GM12878 (cell line): ENCODE data around the gene CCDC194. TPM values are rescaled to one million over a fixed set of nuclear protein-coding genes. Genes with fewer than 3 reads are reported as not detected.

Experiments
- ASH2L ChIP-seq: fragments of 300-600, 200-600 bp; sonication (generic); IDR thresholded peaks from 2 replicates; pipeline ENCODE4 v1.6.1; 2017; ENCODE audit warnings: low read depth, mild to moderate bottlenecking, borderline replicate concordance
- BCL11A ChIP-seq: IDR thresholded peaks from 2 replicates; pipeline ENCODE4 v1.6.1; 2011; ENCODE audit warnings: low read depth, low read length
- BCLAF1 ChIP-seq: fragments of 450-650 bp; IDR thresholded peaks from 2 replicates; pipeline ENCODE4 v1.6.1; 2017; ENCODE audit warnings: antibody characterized with exemption, mild to moderate bottlenecking, moderate library complexity
- CTCF ChIP-seq, 3 experiments: IDR thresholded peaks in 2 of 3; conservative IDR thresholded peaks in 1 of 3; 2 replicates each; pipeline ENCODE4 v1.5.1; 2011; ENCODE audit warnings: low read depth in 3 of 3, low read length in 3 of 3, mild to moderate bottlenecking in 3 of 3, control low read depth in 2 of 3, moderate library complexity in 2 of 3, inconsistent platforms in 1 of 3, mixed read lengths in 1 of 3; ENCODE audit not compliant: control insufficient read depth in 2 of 3, insufficient read depth in 1 of 3; ENCODE audit errors: extremely low read depth in 1 of 3
- ETV6 ChIP-seq, 2 experiments: fragments of 450-650 bp in 1 of 2; IDR thresholded peaks in 1 of 2; conservative IDR thresholded peaks in 1 of 2; 2 replicates each; pipeline ENCODE4 v1.6.1; 2014; ENCODE audit warnings: antibody characterized with exemption in 1 of 2, borderline replicate concordance in 1 of 2, low read depth in 1 of 2, mild to moderate bottlenecking in 1 of 2, moderate library complexity in 1 of 2
- GABPA ChIP-seq: IDR thresholded peaks from 2 replicates; pipeline ENCODE4 v1.6.1; 2014; ENCODE audit warnings: antibody characterized with exemption, low read depth, mild to moderate bottlenecking, inconsistent platforms
- HCFC1 ChIP-seq: fragments of 150-350 bp; IDR thresholded peaks from 2 replicates; pipeline ENCODE4 v1.6.1; 2014; ENCODE audit warnings: low read length
- HDAC2 ChIP-seq: fragments of 200-600 bp; sonication (generic); IDR thresholded peaks from 2 replicates; pipeline ENCODE4 v1.6.1; 2017
- HDAC6 ChIP-seq: fragments of 200-600 bp; sonication (generic); IDR thresholded peaks from one replicate; pipeline ENCODE4 v1.8.0; 2017; ENCODE audit warnings: antibody characterized with exemption; ENCODE audit not compliant: unreplicated experiment
- KAT2A ChIP-seq: conservative IDR thresholded peaks from 2 replicates; pipeline ENCODE4 v1.6.1; 2011; ENCODE audit warnings: low read depth, low read length; ENCODE audit not compliant: control insufficient read depth
- KDM1A ChIP-seq: fragments of 200-600 bp; sonication (generic); IDR thresholded peaks from 2 replicates; pipeline ENCODE4 v1.6.1; 2016; ENCODE audit warnings: borderline replicate concordance
- MEF2B ChIP-seq: fragments of 450-650 bp; IDR thresholded peaks from 2 replicates; pipeline ENCODE4 v1.6.1; 2018; ENCODE audit warnings: mild to moderate bottlenecking, moderate library complexity; ENCODE audit not compliant: partially characterized antibody, poor library complexity, severe bottlenecking
- POLR2A ChIP-seq: IDR thresholded peaks from 2 replicates; pipeline ENCODE4 v1.6.1; 2011; ENCODE audit warnings: low read depth, mild to moderate bottlenecking, low read length
- POU2F2 ChIP-seq: IDR thresholded peaks from 3 replicates; pipeline ENCODE4 v1.6.1; 2011; ENCODE audit warnings: low read depth, mild to moderate bottlenecking, low read length, borderline replicate concordance
- RBBP5 ChIP-seq: fragments of 200-600 bp; sonication (generic); conservative IDR thresholded peaks from 2 replicates; pipeline ENCODE4 v1.6.1; 2016
- SIX5 ChIP-seq: IDR thresholded peaks from 2 replicates; pipeline ENCODE4 v1.6.1; 2011; ENCODE audit warnings: mild to moderate bottlenecking, low read depth, low read length, moderate library complexity; ENCODE audit not compliant: severe bottlenecking
- SMAD1 ChIP-seq: fragments of 450-650 bp; IDR thresholded peaks from 2 replicates; pipeline ENCODE4 v1.6.1; 2018; ENCODE audit warnings: mild to moderate bottlenecking, low read depth; ENCODE audit not compliant: partially characterized antibody
- SP1 ChIP-seq: IDR thresholded peaks from one replicate; pipeline ENCODE4 v1.6.1; 2011; ENCODE audit warnings: low read depth, low read length
- SREBF1 ChIP-seq: IDR thresholded peaks from 2 replicates; pipeline ENCODE4 v1.6.1; 2012; ENCODE audit warnings: mild to moderate bottlenecking, low read length
- TBL1XR1 ChIP-seq: IDR thresholded peaks from 2 replicates; pipeline ENCODE4 v1.6.1; 2012; ENCODE audit warnings: low read depth, low read length, improper control_type of control experiment
- ZSCAN29 ChIP-seq: fragments of 450-650 bp; IDR thresholded peaks from 2 replicates; pipeline ENCODE4 v1.6.1; 2017; ENCODE audit warnings: mild to moderate bottlenecking, moderate library complexity
- polyA plus RNA-seq, 11 experiments: library from polyadenylated mRNA; depleted of rRNA in 4 of 11; unstranded in 6 of 11; stranded (reverse) in 5 of 11; fragments of >200 nt; fragmentation: Nextera tagmentation in 4 of 11; fragmentation: Illumina TruSeq in 1 of 11; extraction: Ambion mirVana in 4 of 11; extraction: Trizol in 1 of 11; gene quantifications; 1 replicate in 1 of 11; 2 replicates in 10 of 11; pipeline versions ENCODE4 v1.2.1 to v1.2.3, GENCODE V29; 2011 to 2016; ENCODE audit warnings: inconsistent platforms in 2 of 11, missing spikeins in 2 of 11, low read depth in 1 of 11
- total RNA-seq, 4 experiments: library from RNA; depleted of rRNA in 3 of 4; stranded (reverse); fragments of >200 nt in 3 of 4; fragmentation: Illumina TruSeq in 1 of 4; extraction: Trizol in 1 of 4; gene quantifications; 2 replicates each; pipeline versions ENCODE4 v1.2.1 to v1.2.3, GENCODE V29; 2013 to 2021
- TF ChIP-seq, protein P1 (sequence below): fragments of 450-650 bp; IDR thresholded peaks from 2 replicates; pipeline ENCODE4 v1.6.1; 2014; ENCODE audit warnings: mild to moderate bottlenecking
- TF ChIP-seq, protein P2 (sequence below): fragments of 450-650 bp; IDR thresholded peaks from 2 replicates; pipeline ENCODE4 v1.6.1; 2018; ENCODE audit warnings: borderline replicate concordance, mild to moderate bottlenecking; ENCODE audit not compliant: partially characterized antibody

Gene CCDC194
- total and polyA plus RNA-seq, 10 of the 15 experiments (the other 5 are each of a cell fraction or from before 2014, with no cell fraction given): 0.07 to 3.4 (median 0.97) TPM

GRCh38 chr19:17405250-17406045 is 11.5 kb upstream of the CCDC194 start, which contains the start of gene BST2 (continued):
- TF ChIP-seq BCLAF1 (no peak), GABPA (no peak), BCL11A (no peak; the same call in 1 of the 2 replicates), POU2F2 (peak; percentile 39; the same call in 1 of the 3 replicates), RBBP5 (no peak), TBL1XR1 (no peak), HDAC6 (no peak), POLR2A (peak; percentile 82), SMAD1 (no peak), MEF2B (peak; percentile 80), SREBF1 (no peak), KDM1A (no peak), SP1 (peak; percentile 5), KAT2A (no peak), ASH2L (no peak), HCFC1 (no peak), CTCF (IDR thresholded peaks at IDR 0.05 in 2 of 3, conservative IDR thresholded peaks at IDR 0.05 in 1 of 3; ENCODE audit: control insufficient read depth in 2 of 3, extremely low read depth in 1 of 3, insufficient read depth in 1 of 3, low read depth in 3 of 3, low read length in 3 of 3) (no peak), ZSCAN29 (no peak), SIX5 (no peak), ETV6 (conservative IDR thresholded peaks at IDR 0.05 in 1 of 2, IDR thresholded peaks at IDR 0.05 in 1 of 2; ENCODE audit: borderline replicate concordance in 1 of 2, low read depth in 1 of 2) (no peak), HDAC2 (no peak)
- TF ChIP-seq, protein P1, sequence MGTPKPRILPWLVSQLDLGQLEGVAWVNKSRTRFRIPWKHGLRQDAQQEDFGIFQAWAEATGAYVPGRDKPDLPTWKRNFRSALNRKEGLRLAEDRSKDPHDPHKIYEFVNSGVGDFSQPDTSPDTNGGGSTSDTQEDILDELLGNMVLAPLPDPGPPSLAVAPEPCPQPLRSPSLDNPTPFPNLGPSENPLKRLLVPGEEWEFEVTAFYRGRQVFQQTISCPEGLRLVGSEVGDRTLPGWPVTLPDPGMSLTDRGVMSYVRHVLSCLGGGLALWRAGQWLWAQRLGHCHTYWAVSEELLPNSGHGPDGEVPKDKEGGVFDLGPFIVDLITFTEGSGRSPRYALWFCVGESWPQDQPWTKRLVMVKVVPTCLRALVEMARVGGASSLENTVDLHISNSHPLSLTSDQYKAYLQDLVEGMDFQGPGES: no peak
- TF ChIP-seq, protein P2, sequence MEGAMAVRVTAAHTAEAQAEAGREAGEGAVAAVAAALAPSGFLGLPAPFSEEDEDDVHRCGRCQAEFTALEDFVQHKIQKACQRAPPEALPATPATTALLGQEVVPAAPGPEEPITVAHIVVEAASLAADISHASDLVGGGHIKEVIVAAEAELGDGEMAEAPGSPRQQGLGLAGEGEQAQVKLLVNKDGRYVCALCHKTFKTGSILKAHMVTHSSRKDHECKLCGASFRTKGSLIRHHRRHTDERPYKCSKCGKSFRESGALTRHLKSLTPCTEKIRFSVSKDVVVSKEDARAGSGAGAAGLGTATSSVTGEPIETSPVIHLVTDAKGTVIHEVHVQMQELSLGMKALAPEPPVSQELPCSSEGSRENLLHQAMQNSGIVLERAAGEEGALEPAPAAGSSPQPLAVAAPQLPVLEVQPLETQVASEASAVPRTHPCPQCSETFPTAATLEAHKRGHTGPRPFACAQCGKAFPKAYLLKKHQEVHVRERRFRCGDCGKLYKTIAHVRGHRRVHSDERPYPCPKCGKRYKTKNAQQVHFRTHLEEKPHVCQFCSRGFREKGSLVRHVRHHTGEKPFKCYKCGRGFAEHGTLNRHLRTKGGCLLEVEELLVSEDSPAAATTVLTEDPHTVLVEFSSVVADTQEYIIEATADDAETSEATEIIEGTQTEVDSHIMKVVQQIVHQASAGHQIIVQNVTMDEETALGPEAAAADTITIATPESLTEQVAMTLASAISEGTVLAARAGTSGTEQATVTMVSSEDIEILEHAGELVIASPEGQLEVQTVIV: peak; percentile 59
